ENCODE data around the gene SLC13A3. TPM values are rescaled to one million over a fixed set of nuclear protein-coding genes. Genes with fewer than 3 reads are reported as not detected.

The SLC13A3 gene
- total RNA-seq, 1 experiment from 2014 or later: 1.3 TPM

- Histone ChIP-seq H3K27me3 (replicated peaks; ENCODE audit: insufficient read depth, low read depth, low read length, poor library complexity) (no peaks in the 10 kb centered on the region), H3K4me3 (ENCODE audit: low read depth, low read length, poor library complexity, severe bottlenecking) (no peak overlapping the region), H3K4me1 (ENCODE audit: insufficient read depth, low read length, poor library complexity, severe bottlenecking) (no peaks in the 10 kb centered on the region), H3K36me3 (ENCODE audit: insufficient read depth, low read length, poor library complexity, severe bottlenecking) (no peaks in the 10 kb centered on the region), H3K27ac (ENCODE audit: low read depth, low read length, poor library complexity, severe bottlenecking) (no peak overlapping the region), H3K9me3 (ENCODE audit: low read depth, low read length, poor library complexity, severe bottlenecking) (no peaks in the 10 kb centered on the region)
- no peak for DNase-seq (ENCODE audit: low spot score)
- BruUV-seq (replicated peaks): no TSS peak
- TF ChIP-seq EZH2 (IDR thresholded peaks at IDR 0.05; ENCODE audit: borderline replicate concordance, low read depth, low read length, poor library complexity, severe bottlenecking) (no peak), CTCF (conservative IDR thresholded peaks at IDR 0.05; ENCODE audit: low read depth, low read length) (no peak)
- ChIA-PET POLR2A (ENCODE audit: low non-redundant PET) (no interaction called here), CTCF (no interaction called here)
- intact Hi-C loops (cut with micrococcal nuclease; ENCODE audit: unreplicated experiment): no loop called here
Measured at GRCh38 chr20:46637020-46637419, 14.2 kb downstream of the SLC13A3 start.

DNA sequence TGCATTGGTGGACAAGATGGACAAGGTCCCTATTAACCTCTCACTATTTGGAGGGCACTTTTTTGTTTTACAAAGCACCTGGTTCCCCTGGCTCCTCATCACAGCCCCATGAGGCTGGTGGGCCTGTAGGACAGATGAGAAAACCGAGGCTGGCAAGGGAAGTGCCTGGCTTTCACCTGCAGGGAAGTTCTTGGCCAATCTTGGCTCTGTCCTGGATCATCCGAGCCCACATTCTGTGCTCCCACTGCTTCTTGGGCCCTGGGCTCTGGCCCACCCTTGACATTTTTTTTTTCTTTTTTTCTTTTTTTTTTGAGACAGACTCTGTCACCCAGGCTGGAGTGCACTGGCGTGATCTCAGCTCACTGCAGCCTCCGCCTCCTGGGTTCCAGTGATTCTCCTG lies 14.7 kb downstream of the SLC13A3 start:
- no TSS peak for BruUV-seq (replicated peaks)
- no peaks in the 10 kb centered on the region for H3K9me3 ChIP-seq (ENCODE audit: low read depth, low read length, poor library complexity, severe bottlenecking)
- no peak overlapping the region for H3K4me3 ChIP-seq (ENCODE audit: low read depth, low read length, poor library complexity, severe bottlenecking)
- DNase-seq (ENCODE audit: low spot score): no peak
- no peak overlapping the region for H3K27ac ChIP-seq (ENCODE audit: low read depth, low read length, poor library complexity, severe bottlenecking)
- intact Hi-C loops (cut with micrococcal nuclease; ENCODE audit: unreplicated experiment): no loop called here
- ChIA-PET CTCF (no interaction called here), POLR2A (ENCODE audit: low non-redundant PET) (no interaction called here)
- no peaks in the 10 kb centered on the region for H3K4me1 ChIP-seq (ENCODE audit: insufficient read depth, low read length, poor library complexity, severe bottlenecking)
- H3K27me3 ChIP-seq (replicated peaks; ENCODE audit: insufficient read depth, low read depth, low read length, poor library complexity): no peaks in the 10 kb centered on the region
- H3K36me3 ChIP-seq (ENCODE audit: insufficient read depth, low read length, poor library complexity, severe bottlenecking): no peaks in the 10 kb centered on the region
- TF ChIP-seq CTCF (conservative IDR thresholded peaks at IDR 0.05; ENCODE audit: low read depth, low read length): no peak
- no peak for TF ChIP-seq EZH2 (IDR thresholded peaks at IDR 0.05; ENCODE audit: borderline replicate concordance, low read depth, low read length, poor library complexity, severe bottlenecking)

GRCh38 chr20:46635514-46636136 lies 15.6 kb downstream of the SLC13A3 start:
- Histone ChIP-seq H3K9me3 (ENCODE audit: low read depth, low read length, poor library complexity, severe bottlenecking) (no peaks in the 10 kb centered on the region), H3K36me3 (ENCODE audit: insufficient read depth, low read length, poor library complexity, severe bottlenecking) (no peaks in the 10 kb centered on the region), H3K27ac (ENCODE audit: low read depth, low read length, poor library complexity, severe bottlenecking) (no peak overlapping the region), H3K4me1 (ENCODE audit: insufficient read depth, low read length, poor library complexity, severe bottlenecking) (no peaks in the 10 kb centered on the region), H3K4me3 (ENCODE audit: low read depth, low read length, poor library complexity, severe bottlenecking) (no peak overlapping the region), H3K27me3 (replicated peaks; ENCODE audit: insufficient read depth, low read depth, low read length, poor library complexity) (no peaks in the 10 kb centered on the region)
- ChIA-PET POLR2A (ENCODE audit: low non-redundant PET) (no interaction called here), CTCF (no interaction called here)
- BruUV-seq (replicated peaks): no TSS peak
- intact Hi-C loops (cut with micrococcal nuclease; ENCODE audit: unreplicated experiment): no loop called here
- TF ChIP-seq EZH2 (IDR thresholded peaks at IDR 0.05; ENCODE audit: borderline replicate concordance, low read depth, low read length, poor library complexity, severe bottlenecking) (no peak), CTCF (conservative IDR thresholded peaks at IDR 0.05; ENCODE audit: low read depth, low read length) (no peak)
- DNase-seq (ENCODE audit: low spot score): no peak
